HTERT RPE-1 (cell line): ENCODE data around the gene DHCR24.
"Not testable (repeated sequence)": the region's sequence is repeated elsewhere in the genome, so short reads cannot be mapped to it uniquely, and the experiment has no call there.

Experiments
- in situ Hi-C: fragments of 300-500 bp; cut with MboI; formaldehyde crosslinking; loops from 4 replicates; pipeline ENCODE4 v1.14.3; 2020; ENCODE audit warnings: low sequenced_read_pairs

Gene DHCR24, protein sequence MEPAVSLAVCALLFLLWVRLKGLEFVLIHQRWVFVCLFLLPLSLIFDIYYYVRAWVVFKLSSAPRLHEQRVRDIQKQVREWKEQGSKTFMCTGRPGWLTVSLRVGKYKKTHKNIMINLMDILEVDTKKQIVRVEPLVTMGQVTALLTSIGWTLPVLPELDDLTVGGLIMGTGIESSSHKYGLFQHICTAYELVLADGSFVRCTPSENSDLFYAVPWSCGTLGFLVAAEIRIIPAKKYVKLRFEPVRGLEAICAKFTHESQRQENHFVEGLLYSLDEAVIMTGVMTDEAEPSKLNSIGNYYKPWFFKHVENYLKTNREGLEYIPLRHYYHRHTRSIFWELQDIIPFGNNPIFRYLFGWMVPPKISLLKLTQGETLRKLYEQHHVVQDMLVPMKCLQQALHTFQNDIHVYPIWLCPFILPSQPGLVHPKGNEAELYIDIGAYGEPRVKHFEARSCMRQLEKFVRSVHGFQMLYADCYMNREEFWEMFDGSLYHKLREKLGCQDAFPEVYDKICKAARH

DNA sequence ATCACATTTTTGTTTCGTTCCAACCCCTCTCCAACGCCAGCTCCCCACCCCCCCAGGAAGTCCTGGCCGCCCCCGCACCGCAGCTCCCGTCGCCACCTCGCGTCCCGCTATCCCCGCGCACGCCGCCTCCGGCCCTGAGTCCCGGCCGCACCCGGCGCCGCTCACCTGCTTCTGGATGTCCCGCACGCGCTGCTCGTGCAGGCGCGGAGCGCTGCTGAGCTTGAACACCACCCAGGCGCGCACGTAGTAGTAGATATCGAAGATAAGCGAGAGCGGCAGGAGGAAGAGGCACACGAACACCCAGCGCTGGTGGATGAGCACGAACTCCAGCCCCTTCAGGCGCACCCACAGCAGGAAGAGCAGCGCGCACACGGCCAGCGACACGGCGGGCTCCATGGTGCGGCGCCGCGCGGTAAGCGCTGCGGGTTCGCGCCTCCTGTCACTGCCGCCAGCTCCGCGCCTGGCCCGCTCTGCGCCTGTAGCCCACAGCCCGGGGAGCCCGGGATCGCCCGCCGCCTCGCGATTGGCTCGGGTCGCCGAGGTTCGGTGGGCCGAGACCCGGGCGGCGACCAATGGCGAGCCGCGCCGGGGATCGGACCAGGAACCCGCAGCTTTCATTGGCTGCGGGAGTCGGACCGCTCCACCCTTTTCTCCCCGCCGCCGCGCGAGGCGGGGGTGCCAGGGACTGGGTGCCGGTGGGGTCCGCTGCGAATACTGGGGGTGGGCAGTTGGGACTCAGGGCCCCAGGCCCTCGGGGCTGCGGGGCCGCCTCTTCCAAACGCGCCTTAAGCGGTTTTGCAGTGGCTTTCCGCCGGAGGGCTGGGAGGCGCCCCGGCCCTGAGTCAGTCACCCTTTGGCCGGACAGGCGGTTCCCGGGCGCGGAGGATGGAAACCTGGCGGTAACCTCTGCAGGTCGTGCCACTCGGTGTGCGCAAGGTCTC lies at the start of gene DHCR24:
DHCR24 (minus strand) TSS at position 472 of the 941 bp plus-strand sequence; CDS start at position 396, 76 bp downstream.
- in situ Hi-C loops: no loop called here

DNA sequence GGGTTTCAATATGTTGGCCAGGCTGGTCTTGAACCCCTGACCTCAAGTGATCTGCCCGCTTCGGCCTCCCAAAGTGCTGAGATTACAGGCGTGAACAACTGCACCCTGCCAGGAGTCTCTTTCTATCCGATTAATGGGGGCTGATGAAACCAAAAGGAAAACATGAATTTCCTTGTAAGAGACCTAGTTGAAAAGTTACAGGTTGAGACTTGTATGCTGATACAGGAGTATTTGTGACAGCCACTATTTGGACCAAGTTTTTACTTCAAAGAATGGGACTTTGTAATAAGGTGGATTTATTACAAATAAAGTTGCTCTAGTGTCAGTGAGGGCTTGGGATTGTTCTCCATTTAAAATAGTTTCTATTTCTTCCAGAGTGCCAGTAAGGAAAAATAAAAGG lies 49.8 kb upstream of the DHCR24 start:
- in situ Hi-C loops: no loop called here

DNA sequence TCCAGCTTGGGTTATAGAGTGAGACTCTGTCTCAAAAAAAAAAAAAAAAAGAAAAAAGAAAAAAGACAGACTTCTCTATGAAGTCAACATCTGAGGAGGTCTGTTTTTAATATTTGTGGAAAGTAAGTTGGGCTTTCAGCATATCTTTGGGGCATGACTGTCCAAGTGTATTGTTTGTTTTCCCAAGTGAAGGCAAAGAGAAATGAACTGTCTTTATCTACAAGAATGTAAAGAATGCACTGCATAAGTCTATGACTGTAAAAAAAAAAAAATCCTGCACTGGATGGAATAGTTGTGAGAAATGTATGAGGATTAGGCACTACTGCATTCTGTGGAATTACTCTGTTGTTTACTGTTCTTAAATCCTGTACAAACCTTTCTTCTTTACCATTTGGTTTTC lies 47.9 kb upstream of the DHCR24 start:
- in situ Hi-C loops: no loop called here

DNA sequence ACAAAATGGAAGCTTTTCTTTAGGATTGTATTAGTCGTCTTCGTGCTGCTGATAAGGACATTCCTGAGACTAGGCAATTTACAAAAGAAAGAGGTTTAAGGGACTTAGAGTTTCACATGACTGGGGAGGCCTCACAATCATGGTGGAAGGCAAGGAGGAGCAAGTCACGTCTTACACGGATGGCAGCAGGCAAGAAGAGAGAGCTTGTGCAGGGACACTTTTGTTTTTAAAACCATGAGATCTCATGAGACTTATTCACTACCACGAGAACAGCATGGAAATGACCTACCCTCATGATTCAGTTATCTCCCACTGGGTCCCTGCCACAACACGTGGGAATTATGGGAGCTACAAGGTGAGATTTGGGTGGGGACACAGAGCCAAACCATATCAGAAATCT lies 47.1 kb upstream of the DHCR24 start:
- in situ Hi-C loops: not testable (repeated sequence)

DNA sequence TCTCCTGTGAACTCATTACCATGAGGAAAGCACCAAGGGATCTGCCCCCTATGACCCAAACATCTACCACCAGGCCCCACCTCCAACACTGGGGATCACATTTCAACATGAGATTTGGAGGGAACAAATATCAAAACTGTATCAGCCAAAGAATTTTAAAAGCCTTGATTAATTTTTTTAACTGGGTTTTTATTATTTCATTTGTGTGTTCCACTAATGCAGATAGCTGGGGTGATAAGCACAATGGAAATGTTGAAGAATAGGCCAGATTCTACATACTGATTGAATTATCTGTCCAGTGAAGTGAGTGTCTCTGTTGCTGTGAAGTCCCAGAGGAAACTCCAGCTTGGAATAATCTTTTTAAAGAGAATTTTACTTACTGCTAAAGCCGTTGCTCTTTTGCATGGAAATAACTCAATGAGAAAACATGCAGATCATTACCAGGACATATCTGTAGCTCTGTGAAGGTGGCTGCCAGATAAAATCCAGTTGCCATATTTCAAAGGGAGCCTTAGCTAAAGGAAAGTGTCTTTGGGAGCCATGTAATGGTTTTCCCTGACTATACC lies 44.4 kb upstream of the DHCR24 start:
- in situ Hi-C loops: no loop called here

DNA sequence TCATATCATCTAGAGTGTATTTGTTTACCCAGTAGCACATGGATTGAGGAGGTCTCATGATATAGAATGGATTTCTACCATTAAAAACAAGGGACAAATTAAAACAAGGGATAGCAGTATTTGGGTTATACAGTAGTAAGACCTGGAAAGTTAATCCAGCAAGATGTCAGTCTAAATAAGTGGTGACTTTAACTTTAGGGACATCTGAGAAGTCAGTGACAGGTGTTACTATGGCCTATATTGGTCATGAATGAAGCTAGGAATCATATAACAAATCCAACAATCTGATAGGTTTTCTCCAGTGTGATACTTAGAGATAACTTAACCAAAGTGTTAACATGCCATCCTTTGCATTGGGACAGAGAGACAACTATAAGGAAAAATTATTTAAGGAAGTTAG lies 42.7 kb upstream of the DHCR24 start:
- in situ Hi-C loops: no loop called here

DNA sequence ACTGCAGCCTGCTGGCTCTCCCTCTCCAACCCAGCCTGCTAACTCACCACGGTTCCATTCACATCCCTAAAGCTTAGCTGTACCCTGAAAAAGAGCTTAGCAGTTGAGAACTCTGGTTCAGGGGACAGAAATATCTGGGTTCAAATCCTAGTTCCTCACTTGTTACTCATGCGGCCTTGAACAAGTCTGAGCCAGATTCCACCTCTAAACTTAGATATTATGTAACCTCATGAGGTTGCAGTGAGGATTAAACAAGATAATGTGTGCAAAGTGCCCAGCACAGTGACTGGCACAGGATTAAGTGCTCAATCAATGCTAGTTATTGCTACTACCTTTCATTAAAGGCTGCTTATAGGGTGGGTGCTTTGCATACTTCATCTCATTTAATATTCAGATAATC lies 41.3 kb upstream of the DHCR24 start:
- in situ Hi-C loops: no loop called here

DNA sequence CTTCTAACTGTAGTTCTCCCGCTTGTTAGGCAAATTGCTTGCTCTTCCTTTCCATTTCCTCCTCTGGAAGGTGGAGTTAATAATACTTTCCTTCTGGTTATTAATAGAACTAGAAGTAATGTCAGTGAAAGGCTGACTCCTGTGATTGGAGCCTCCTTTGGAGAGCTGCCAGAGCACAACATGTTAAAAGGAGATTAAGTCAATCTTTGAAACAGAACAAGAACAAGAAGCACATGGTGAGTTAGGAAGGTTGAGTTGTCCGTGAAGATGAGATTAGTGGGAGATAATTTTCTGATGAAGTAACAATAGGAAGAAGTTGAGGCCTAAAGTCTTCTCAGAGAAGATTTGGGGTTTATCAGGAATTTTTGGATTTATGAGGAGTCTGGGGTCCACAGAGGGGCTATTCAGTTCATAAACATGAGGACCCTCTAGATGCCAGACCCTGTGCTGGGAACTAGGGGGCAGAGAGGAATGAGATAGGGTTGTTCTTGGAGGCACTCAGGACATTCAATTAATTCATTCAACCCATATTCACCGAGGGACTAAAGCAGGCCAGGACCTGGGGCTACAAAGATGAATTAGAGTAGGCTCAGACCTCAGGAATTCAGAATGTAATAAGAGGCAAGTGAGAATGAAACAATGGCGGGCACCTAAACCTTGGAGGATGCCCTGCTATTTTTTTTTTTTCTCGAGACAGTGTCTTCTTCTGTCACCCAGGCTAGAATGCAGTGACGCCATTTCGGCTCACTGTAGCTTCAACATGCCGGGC lies 40.7 kb upstream of the DHCR24 start:
- in situ Hi-C loops: no loop called here

DNA sequence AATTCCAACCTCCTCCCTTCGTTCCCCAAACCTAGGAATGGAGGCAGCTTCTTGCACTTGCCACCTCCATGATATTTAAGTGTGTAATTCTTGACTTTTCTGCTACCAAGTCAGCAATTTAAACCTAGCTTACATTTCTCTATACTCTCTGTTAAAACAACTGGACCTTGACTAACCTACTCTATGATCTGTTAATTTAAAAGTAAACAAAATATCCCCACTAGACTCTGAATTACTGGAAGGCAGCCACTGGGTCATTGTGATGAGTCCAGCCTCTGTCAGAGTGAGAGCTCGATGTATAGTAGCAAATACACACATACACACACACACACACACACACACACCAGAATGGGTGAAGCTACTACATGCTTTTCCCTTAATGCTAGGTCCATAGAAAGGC lies 40.0 kb upstream of the DHCR24 start:
- in situ Hi-C loops: no loop called here

DNA sequence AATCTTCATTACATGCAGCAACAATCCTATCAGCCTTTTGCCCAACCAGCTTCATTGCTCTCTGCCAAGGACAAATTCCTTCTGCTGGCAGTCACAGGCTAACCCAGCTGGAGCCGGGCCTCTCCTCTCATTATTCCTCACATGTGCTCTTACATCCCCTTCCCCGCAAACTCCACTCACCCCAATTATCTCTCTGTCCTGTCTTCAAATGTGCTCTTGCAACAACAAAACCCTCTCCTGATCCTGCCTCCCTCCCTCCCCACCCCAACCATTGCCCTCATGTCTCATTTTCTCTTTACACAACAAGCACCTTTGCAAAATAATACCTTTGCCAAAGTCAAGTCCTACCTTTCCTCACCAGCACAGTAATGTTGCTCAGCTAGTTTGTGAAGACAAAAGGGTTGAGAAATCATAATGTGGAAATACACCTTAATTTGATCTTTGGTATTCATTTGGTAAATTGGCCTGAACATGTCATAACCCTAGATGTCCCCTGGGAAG lies 36.0 kb upstream of the DHCR24 start:
- in situ Hi-C loops: no loop called here

DNA sequence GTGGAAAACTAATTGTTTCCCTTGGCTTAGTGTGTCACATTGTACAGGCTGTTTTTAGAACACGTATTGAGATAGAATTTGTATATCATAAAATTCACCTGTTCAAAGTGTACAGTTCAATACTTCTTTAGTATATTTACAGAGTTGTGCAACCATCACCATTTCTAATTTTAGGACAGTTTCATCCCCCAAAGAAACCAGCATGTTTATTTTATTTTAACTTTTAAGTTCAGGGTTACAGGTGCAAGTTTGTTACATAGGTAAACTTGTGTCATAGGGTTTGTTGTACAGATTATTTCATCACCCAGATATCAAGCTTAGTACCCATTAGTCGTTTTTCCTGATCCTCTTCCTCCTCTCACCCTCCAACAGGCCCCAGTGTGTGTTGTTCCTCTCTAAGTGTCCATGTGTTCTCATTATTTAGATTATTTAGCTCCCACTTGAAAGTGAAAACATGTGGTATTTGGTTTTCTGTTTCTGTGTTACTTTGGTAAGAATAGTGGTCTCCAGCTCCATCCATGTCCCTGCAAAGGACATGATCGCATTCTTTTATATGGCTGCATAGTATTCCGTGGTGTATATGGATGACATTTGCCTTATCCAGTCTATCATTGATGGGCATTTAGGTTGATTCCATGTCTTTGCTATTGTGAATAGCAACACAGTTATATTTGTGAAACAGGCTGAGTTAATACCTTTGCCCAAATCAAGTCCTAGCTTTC lies 35.2 kb upstream of the DHCR24 start:
- in situ Hi-C loops: no loop called here

DNA sequence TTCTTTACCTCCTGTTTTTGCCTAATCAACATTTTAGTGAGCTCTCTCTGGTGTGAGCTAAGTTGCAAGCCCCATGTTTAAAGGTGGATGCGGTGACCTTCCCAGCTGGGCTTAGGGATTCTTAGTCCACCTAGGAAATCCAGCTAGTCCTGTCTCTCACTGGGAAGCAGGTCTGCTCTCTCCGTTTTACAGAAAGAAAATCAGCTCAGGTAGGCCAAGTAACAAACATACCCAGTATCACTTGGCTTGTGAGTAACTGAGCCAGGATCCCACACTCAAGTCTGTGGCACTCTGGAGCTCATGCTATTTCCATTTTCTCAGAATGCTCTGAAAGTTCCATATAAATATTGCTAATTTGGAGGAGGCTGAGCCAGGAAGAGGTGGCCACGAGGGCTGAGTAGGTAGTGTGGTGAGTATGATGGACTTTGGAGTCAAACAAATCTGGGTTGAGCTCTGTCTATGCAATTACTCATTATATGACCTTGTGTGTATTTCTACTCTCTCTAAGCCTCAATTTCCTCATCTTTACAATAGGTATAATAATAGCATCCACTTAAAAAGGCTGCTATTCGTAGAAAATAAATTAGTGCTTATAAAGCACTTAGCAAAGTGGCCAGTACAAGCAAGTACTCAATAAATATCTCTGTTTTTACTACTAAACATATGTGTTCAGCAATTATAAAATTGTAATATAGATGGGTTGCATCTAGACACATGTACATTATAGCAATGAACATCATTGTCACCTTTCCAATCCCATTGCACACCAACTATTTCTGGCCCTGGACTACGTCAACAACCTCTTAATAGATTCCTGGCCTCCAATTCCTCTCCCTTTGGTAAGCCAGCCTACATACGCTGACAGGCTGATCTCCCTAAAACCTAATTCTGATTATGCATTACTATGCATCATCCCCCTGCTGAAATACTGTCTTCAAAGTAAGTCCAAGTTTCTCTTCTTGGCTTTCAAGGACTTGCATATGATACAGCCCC lies 32.7 kb upstream of the DHCR24 start:
- in situ Hi-C loops: no loop called here

DNA sequence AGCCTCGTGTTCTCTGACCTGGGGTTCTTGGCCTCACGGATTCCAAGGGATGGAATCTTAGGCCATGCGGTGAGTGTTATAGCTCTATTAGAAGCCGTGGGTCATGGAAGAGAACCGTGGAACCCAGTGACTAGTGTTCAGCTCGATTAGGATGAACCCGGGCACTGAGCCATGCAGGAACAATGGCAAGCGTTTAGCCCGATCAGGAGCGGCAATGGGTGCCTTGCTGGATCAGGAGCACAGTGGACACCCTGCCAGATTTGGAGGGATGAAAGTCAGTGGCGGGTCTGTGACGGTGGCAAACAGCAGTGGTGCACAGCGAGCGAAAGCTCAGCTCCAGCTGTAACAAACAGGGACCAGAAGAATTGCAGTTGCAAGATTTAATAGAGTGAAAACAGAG lies 24.1 kb upstream of the DHCR24 start:
- in situ Hi-C loops: not testable (repeated sequence)

DNA sequence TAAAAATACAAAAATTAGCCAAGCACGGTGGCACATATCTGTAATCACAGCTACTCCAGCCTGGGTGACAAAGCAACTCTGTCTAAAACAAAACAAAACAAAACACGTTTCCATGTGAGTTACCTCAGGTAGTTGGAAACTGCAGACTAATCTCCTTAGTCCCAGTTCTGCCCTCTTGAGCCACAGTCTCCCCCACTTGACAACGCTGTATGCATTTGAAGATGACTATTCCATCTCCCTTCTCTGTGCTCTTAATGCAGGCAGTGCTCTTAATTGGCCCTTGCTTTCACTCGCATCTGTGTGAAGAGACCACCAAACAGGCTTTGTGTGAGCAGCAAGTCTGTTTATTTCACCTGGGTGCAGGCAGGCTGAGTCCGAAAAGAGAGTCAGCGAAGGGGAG lies 19.6 kb upstream of the DHCR24 start:
- in situ Hi-C loops: no loop called here

DNA sequence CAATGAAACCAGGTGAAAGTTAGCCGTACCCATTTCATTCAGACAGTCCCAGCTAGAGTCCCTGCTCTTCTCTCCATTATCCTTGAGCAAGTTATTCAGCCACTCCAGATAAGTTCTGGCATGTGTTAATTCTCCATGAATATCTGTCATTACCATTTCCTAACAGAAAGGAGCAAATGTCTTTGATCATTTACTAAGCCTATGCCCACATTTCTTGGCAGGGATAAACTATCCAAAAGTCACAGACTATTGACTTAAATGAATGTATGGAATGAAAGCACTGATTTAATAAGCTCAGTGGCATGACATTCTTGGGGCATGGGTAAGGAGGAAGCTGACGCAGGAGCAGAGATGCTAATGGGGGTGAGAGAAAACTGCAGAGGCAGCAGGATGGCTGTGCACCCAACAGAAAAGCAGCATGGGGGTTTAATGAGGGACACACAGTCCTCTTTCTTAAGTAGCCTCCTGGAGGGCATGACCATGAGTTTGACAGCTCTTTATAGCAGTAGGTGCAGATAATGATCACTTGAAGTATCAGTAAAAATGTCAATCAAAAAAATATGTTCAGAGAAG lies 17.6 kb upstream of the DHCR24 start:
- in situ Hi-C loops: no loop called here

DNA sequence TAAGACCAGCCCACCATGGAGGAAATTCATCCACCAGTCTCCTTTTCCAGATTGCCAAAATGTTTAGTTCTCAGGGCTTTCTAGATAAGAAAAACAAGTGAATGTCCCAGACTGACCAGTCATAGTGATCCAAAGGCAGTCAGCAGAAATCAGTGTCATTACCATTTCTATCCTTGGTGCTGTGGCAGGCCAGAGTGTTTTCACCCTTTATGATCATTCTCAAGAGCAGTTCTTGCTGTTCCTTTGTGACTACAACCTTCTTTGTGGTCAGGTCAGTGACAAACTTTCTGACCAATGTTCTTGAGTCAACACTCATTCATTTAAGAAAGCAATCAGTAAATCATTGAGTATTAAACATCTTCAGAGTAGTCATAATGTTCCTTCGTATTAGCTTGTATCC lies 7.3 kb upstream of the DHCR24 start:
- in situ Hi-C loops: no loop called here

DNA sequence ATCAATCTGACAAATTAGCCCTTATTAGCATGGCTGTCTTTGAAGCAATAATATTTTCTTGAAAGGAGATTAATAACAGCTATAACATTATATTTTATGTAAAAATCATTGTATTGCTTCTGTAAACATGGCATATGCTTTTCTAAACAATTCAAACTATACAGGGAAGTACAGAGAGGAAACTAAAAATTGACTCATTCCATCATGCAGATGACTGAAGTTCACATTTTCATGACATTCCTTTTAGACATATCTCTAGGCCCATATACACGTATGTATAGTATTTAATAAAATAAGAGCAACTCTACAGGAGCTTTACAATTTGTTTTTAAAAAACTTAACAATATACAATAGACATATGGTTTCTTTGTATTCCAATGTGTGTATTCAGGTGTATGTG lies 5.6 kb upstream of the DHCR24 start:
- in situ Hi-C loops: no loop called here

DNA sequence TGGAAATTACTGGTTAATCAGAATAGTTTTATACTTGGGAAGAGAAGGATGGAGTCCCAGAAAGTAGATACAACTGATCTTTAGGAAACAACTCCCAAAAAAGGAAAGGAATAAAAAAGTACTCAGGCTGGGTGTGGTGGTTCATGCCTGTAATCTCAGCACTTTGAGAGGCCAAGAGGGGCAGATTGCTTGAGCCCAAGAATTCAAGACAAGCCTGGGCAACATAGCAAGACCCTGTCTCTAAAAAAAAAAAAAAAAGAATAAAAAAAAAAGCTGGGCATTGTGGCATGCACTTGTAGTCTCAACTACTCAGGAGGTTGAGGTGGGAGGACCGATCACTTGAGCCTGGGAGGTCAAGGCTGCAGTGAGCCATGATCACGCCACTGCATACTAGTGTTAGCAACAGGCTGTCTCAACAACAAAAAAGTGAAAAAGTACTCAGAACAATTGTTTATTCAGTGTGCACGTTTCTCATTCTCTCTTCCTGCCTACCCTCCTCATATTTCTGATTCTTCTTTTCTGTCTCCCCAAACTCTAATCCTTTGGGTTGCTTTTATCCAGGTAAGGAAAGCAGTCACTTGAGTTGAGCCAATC lies 2.2 kb upstream of the DHCR24 start:
- in situ Hi-C loops: no loop called here
